DOHH2 (cell line): ENCODE measurements around the gene DIP2B.

Experiments
- CTCF ChIP-seq: fragments of 200-600 bp; sonication (generic); IDR thresholded peaks from one replicate; pipeline ENCODE4 v1.5.1; 2014; ENCODE audit warnings: antibody characterized with exemption, mild to moderate bottlenecking, low read depth, low read length; ENCODE audit not compliant: poor library complexity, severe bottlenecking
- EZH2phosphoT487 ChIP-seq: fragments of 200-600 bp; sonication (generic); IDR thresholded peaks from 2 replicates; pipeline ENCODE4 v1.6.1; 2017; ENCODE audit warnings: borderline replicate concordance, mild to moderate bottlenecking, antibody characterized with exemption, low read length, moderate library complexity, mixed read lengths

GRCh38 chr12:50458606-50459005, 46.2 kb upstream of the DIP2B start:
- TF ChIP-seq CTCF (no peak), EZH2phosphoT487 (no peak)
